OCI-LY3 (cell line): ENCODE results near the gene KIF15.

Experiments used
- CTCF ChIP-seq: fragments of 200-600, 300-600 bp; sonication (generic); IDR thresholded peaks from 2 replicates; pipeline ENCODE4 v1.5.1; 2014; ENCODE audit warnings: antibody characterized with exemption, low read length, low read depth
- EZH2phosphoT487 ChIP-seq: fragments of 200-600 bp; shearing (Covaris generic); IDR thresholded peaks from 2 replicates; pipeline ENCODE4 v1.6.1; 2018; ENCODE audit warnings: antibody characterized with exemption, mixed run types, low read depth

DNA sequence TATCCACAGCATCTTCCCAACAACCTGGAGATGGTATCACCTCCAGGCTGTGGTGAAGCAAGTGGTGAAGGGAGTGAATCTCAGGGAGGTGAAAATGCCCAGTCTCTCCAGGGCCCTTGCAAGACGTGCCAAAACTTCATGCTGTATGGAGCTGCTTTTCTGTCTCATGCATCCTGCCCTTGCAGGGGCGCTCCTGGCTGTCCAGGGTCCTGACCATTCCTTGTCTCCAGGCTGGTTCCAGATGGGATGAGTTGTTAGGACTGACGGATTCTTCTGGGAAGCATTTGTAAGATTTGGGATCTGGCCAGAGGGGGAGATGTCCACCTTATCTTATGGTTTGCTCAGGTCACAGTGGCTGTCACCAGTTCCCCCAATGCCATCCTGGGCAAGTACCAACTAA, 128.7 kb downstream of the KIF15 start:
- TF ChIP-seq CTCF, result no peak
- no peak for TF ChIP-seq EZH2phosphoT487
